ENCODE data around the gene YEATS4.

GRCh38 chr12:69345077-69345476 lies 14.5 kb upstream of the YEATS4 start:
- TF ChIP-seq CTCF (conservative IDR thresholded peaks at IDR 0.05; ENCODE audit: low read depth in 2 of 2) (no peak), POLR2AphosphoS5 (IDR thresholded peaks at IDR 0.05; ENCODE audit: low read depth) (no peak), EZH2 (IDR thresholded peaks at IDR 0.05; ENCODE audit: low read depth, unreplicated experiment) (no peak), EZH2phosphoT487 (IDR thresholded peaks at IDR 0.05; ENCODE audit: unreplicated experiment) (no peak), REST (IDR thresholded peaks at IDR 0.05; ENCODE audit: unreplicated experiment) (no peak), JUNB (IDR thresholded peaks at IDR 0.05; ENCODE audit: unreplicated experiment) (no peak), CREB1 (CRISPR knock-in tag; IDR thresholded peaks at IDR 0.05; ENCODE audit: low read depth) (no peak), STAT1 (IDR thresholded peaks at IDR 0.05; ENCODE audit: unreplicated experiment) (no peak), ZNF331 (CRISPR knock-in tag; IDR thresholded peaks at IDR 0.05; ENCODE audit: low read depth) (no peak), ZNF114 (CRISPR knock-in tag; IDR thresholded peaks at IDR 0.05) (no peak), ETS1 (IDR thresholded peaks at IDR 0.05) (no peak), NANOG (IDR thresholded peaks at IDR 0.05; ENCODE audit: borderline replicate concordance) (no peak), ZNF462 (CRISPR knock-in tag; IDR thresholded peaks at IDR 0.05) (no peak)
